ENCODE measurements around the gene DTNBP1. TPM values are rescaled to one million over a fixed set of nuclear protein-coding genes. Genes with fewer than 3 reads are reported as not detected.

Gene DTNBP1
- total and polyA plus RNA-seq, 2 donors (not counting 3 experiments of a cell fraction or from before 2014, with no cell fraction given): 24.3 to 28.9 TPM

- no peaks in the 10 kb centered on the region for H3K36me3 ChIP-seq (ENCODE audit: control insufficient read depth in 2 of 2, extremely low read depth in 1 of 2, insufficient read depth in 2 of 2, low read length in 2 of 2)
- no peak overlapping the region for H3K9ac ChIP-seq (replicated peaks; ENCODE audit: extremely low read depth, insufficient read depth, low read length)
- ChIA-PET POLR2A (no interaction called here), CTCF (interaction anchor here (0.7 kb wide), 1 partner anchor 13 kb away, joined by 3 read pairs; no protein-coding TSS in a partner anchor)
- H3K9me1 ChIP-seq (replicated peaks; ENCODE audit: control insufficient read depth, extremely low read depth, insufficient read depth, low read length): no peaks in the 10 kb centered on the region
- TF ChIP-seq, protein P1, sequence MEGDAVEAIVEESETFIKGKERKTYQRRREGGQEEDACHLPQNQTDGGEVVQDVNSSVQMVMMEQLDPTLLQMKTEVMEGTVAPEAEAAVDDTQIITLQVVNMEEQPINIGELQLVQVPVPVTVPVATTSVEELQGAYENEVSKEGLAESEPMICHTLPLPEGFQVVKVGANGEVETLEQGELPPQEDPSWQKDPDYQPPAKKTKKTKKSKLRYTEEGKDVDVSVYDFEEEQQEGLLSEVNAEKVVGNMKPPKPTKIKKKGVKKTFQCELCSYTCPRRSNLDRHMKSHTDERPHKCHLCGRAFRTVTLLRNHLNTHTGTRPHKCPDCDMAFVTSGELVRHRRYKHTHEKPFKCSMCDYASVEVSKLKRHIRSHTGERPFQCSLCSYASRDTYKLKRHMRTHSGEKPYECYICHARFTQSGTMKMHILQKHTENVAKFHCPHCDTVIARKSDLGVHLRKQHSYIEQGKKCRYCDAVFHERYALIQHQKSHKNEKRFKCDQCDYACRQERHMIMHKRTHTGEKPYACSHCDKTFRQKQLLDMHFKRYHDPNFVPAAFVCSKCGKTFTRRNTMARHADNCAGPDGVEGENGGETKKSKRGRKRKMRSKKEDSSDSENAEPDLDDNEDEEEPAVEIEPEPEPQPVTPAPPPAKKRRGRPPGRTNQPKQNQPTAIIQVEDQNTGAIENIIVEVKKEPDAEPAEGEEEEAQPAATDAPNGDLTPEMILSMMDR (IDR thresholded peaks at IDR 0.05; ENCODE audit: extremely low read depth in 1 of 2, insufficient read depth in 1 of 2, low read depth in 1 of 2, low read length in 2 of 2): no peak
- TF ChIP-seq POLR2A (IDR thresholded peaks at IDR 0.05; ENCODE audit: low read depth, low read length) (no peak), MYC (IDR thresholded peaks at IDR 0.05; ENCODE audit: low read depth, low read length) (no peak), MAX (IDR thresholded peaks at IDR 0.05; ENCODE audit: insufficient read depth, insufficient read length) (no peak), JUN (IDR thresholded peaks at IDR 0.05; ENCODE audit: borderline replicate concordance, insufficient read depth, insufficient read length, low read depth) (no peak), EZH2 (IDR thresholded peaks at IDR 0.05; ENCODE audit: borderline replicate concordance, low read depth, low read length, severe bottlenecking) (no peak)
- H3K4me1 ChIP-seq (ENCODE audit: control insufficient read depth, extremely low read depth, insufficient read depth, low read length): peaks cover 11% of the 10 kb centered on the region
- H4K20me1 ChIP-seq (replicated peaks; ENCODE audit: control insufficient read depth, extremely low read depth, insufficient read depth, low read length): no peaks in the 10 kb centered on the region
- H3K9me3 ChIP-seq (replicated peaks; ENCODE audit: control insufficient read depth, insufficient read depth, low read length): no peaks in the 10 kb centered on the region
- H2AFZ ChIP-seq (ENCODE audit: low read depth, low read length): no peak overlapping the region
- H3K27me3 ChIP-seq (ENCODE audit: control insufficient read depth in 2 of 2, insufficient read depth in 2 of 2, low read length in 2 of 2): no peaks in the 10 kb centered on the region
- DNase-seq (ENCODE audit: low read depth, low spot score): no peak
- no peak overlapping the region for H3K4me3 ChIP-seq (replicated peaks in 1 of 3; ENCODE audit: insufficient read depth in 1 of 3, low read depth in 1 of 3, low read length in 3 of 3)
- H3K4me2 ChIP-seq (ENCODE audit: insufficient read depth, low read length): no peak overlapping the region
- dilution Hi-C loops (cut with MboI; ENCODE audit: extremely low pct_ligation_motif_present, low sequenced_read_pairs): no loop called here
- no TSS peak for BruUV-seq (replicated peaks)
- no peak overlapping the region for H3K27ac ChIP-seq (ENCODE audit: insufficient read depth, low read depth, low read length)
- intact Hi-C loops (cut with micrococcal nuclease): no loop called here
- FAIRE-seq: no peak
- no peaks in the 10 kb centered on the region for H3K79me2 ChIP-seq (ENCODE audit: control insufficient read depth, insufficient read depth, low read length)
These were observed 31.4 kb downstream of the DTNBP1 start for GRCh38 chr6:15631432-15631831.

DNA sequence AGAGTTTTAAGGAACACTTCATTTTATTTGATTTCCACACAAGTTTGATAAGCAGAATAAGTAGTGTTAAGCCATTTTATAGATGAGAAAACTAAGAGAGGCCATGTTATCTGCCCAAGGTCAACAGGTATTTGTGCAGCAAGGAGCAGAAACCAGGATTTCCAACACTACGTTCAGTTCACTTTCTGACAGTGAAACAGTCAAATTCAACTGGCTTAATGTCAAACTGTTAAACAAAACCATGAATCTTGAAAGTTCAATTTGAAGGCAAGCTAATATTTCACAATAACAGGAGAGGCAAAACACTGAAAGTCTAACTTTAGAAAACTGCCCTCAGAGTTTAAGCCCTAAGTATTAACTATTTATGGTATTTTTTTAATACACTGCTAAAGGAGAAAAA, 32.6 kb downstream of the DTNBP1 start:
- Histone ChIP-seq H3K4me1 (ENCODE audit: control insufficient read depth, extremely low read depth, insufficient read depth, low read length) (peaks cover 11% of the 10 kb centered on the region), H4K20me1 (replicated peaks; ENCODE audit: control insufficient read depth, extremely low read depth, insufficient read depth, low read length) (no peaks in the 10 kb centered on the region), H3K27me3 (ENCODE audit: control insufficient read depth in 2 of 2, insufficient read depth in 2 of 2, low read length in 2 of 2) (no peaks in the 10 kb centered on the region), H3K4me3 (replicated peaks in 1 of 3; ENCODE audit: insufficient read depth in 1 of 3, low read depth in 1 of 3, low read length in 3 of 3) (no peak overlapping the region), H3K9ac (replicated peaks; ENCODE audit: extremely low read depth, insufficient read depth, low read length) (no peak overlapping the region), H3K4me2 (ENCODE audit: insufficient read depth, low read length) (no peak overlapping the region), H3K9me3 (replicated peaks; ENCODE audit: control insufficient read depth, insufficient read depth, low read length) (no peaks in the 10 kb centered on the region), H3K79me2 (ENCODE audit: control insufficient read depth, insufficient read depth, low read length) (no peaks in the 10 kb centered on the region), H2AFZ (ENCODE audit: low read depth, low read length) (no peak overlapping the region), H3K36me3 (ENCODE audit: control insufficient read depth in 2 of 2, extremely low read depth in 1 of 2, insufficient read depth in 2 of 2, low read length in 2 of 2) (no peaks in the 10 kb centered on the region), H3K27ac (ENCODE audit: insufficient read depth, low read depth, low read length) (no peak overlapping the region), H3K9me1 (replicated peaks; ENCODE audit: control insufficient read depth, extremely low read depth, insufficient read depth, low read length) (no peaks in the 10 kb centered on the region)
- FAIRE-seq (no peak), DNase-seq (ENCODE audit: low read depth, low spot score) (no peak)
- CTCF ChIA-PET: no interaction called here
- POLR2A ChIA-PET: no interaction called here
- intact Hi-C loops (cut with micrococcal nuclease) (no loop called here), dilution Hi-C loops (cut with MboI; ENCODE audit: extremely low pct_ligation_motif_present, low sequenced_read_pairs) (no loop called here)
- no peak for TF ChIP-seq MYC (IDR thresholded peaks at IDR 0.05; ENCODE audit: low read depth, low read length)
- no peak for TF ChIP-seq EZH2 (IDR thresholded peaks at IDR 0.05; ENCODE audit: borderline replicate concordance, low read depth, low read length, severe bottlenecking)
- no peak for TF ChIP-seq GATA2 (IDR thresholded peaks at IDR 0.05; ENCODE audit: insufficient read depth, insufficient read length, low read depth, low read length)
- no peak for TF ChIP-seq MAX (IDR thresholded peaks at IDR 0.05; ENCODE audit: insufficient read depth, insufficient read length)
- no peak for TF ChIP-seq POLR2A (IDR thresholded peaks at IDR 0.05; ENCODE audit: low read depth, low read length)
- TF ChIP-seq JUN (IDR thresholded peaks at IDR 0.05; ENCODE audit: borderline replicate concordance, insufficient read depth, insufficient read length, low read depth): no peak
- TF ChIP-seq POLR2AphosphoS5 (IDR thresholded peaks at IDR 0.05; ENCODE audit: insufficient read depth, low read depth, low read length): no peak
- no TSS peak for BruUV-seq (replicated peaks)
